NCI-H146 treated with DMSO at 0.1 percent for 48 hours (cell line): ENCODE data around the gene NUPR1.
"Not testable (repeated sequence)": the region's sequence is repeated elsewhere in the genome, so short reads cannot be mapped to it uniquely, and the experiment has no call there.

ENCODE experiments used
- DNase-seq: peaks from one replicate; lab custom pipeline; 2025; ENCODE audit not compliant: unreplicated experiment; lab: John Stamatoyannopoulos, UW

Gene NUPR1

DNA sequence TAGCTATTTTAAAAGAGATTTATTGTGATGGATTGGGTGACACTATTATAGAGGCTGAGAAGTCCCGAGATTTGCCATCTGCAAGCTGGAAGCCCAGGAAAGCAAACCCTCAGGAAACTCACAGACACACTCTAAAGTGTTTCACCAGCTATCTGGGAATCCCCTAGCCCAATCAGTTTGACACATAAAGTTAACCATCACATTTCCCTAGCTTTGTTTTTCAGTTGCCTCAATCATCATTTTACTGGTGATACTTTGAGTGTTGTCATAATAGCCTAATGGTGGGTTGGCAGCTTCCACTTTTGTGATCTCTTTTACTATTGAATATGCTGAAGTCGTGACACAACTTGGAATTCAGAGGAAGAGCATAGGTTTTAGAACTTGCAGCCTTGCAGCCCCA, 16.8 kb upstream of the NUPR1 start:
- DNase-seq = no peak

DNA sequence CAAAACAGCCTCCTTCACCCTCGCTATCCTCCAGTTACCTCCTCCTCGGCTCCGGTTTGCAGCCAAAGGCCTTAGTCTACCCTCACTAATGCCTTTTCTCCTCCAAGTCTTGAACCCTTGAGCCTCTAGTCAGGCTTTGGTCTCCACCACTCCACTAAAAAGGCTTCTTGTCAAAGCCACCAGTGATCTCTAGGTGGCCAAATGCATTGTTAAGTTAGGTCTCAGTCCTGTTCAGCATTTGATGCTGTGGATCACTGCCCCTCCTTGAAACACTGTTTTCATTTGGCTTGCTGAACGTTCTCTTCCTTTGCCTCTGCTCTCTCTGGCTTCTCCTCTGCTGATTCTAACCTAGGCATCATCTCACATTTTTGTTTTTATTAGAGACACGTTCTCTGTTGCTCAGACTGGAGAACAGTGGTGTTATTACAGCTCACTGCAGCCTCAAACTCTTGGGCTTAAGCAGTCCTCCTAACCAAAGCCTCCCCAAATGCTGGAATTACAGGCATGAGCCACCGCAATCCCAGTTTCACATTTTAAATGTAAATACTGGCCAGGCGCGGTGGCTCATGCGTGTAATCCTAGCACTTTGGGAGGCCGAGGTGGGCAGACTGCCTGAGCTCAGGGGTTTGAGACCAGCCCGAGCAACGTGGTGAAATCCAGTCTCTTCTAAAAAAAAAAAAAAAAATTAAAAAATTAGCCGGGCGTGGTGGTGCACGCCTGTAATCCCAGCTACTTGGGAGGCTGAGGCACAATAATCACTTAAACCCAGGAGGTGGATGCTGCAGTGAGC, 16.1 kb upstream of the NUPR1 start:
- DNase-seq = no peak

DNA sequence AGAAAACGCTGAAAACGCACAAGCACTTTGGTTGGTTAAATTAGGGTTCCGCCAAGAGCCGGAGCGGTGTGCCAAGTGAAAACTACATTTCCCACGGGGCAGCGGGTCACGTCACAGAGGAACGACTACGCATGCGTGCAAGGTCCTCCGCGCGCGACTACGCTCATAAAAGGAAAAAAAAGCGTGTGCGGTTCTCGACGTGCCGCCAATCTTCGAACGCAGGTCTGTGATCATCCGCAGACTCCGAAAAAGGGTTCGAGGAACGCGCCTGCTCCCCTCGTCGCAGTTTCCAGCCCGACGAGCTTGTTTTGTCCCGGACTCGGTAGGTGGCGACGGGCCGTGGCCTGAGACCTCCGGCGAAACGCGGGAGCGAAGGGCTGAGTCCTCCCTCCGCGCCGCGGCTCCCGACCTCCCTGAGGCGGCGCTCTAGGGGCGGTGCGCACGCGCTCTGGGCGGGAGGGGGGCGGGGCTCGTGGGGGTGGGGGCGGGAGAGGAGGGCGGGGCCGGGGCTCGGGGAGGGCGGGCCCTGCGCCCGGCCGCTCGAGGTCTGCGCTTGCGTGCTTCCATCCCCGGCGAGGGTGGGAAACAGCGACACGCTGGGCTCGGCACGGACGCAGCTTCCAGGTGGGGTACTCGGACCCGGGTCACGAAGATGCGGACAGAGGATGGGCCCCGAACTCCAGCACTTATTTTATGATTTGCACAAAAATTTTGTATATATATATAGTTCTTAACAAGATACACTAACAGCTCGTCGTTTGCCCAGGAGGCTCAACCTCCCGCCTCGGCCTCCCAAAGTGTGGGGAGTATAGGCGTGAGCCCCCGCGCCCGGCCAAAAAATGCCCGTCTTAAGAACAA, 15.2 kb upstream of the NUPR1 start, which contains the start of gene SGF29:
SGF29 (plus strand) TSS at position 145 of the 858 bp plus-strand sequence. CDS start 27,150 bp downstream, outside the sequence.
- DNase-seq = peak; percentile 93

DNA sequence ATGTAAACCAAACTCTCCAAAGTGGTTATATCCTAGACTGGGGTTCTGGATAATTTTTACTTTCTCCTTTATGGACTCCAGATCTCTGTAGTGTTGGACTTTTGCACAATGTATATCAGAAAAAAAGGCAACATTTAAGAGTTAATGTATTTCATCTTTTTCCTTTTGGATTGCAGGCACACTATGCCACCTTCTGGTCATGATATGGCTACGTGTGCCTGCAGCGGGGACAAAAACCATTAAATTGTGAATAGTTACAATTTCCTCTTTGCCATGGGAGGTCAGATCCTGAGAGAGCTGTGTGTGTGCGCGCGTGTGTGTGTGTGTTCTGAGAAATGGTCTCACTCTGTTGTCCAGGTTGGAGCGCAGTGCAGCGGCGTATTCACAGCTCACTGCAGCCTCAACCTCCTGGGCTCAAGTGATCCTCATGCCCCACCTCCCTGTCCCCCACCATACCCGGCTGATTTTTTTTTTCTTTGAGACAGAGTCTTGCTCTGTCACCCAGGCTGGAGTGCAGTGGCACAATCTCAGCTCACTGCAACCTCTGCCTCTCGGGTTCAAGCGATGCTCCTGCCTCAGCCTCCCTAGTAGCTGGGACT, 10.6 kb upstream of the NUPR1 start:
- peak; percentile 13 for DNase-seq

DNA sequence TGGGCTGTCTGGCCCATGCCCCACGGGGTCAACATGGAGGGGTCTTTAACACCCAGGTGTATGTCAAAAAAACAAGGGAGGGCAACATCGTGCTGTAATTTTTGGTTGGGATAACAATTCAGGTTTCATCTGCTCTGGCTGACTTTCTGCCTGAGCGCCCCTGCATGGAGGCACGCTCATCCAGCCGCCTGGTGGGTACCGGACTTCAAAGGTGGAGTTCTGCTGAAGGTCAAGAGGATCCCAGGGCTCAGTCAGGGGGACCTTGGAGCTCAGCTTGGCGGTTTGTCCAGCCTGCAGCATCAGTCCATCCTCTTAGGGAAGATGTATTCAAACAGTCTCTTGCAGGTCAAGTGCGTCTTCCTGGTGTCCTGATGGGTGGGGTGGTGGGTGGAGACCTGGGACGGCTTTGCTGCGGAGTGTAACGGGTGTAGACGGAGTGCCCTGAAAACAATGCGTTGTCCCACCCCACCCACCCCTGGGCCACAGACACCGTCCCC, 9.6 kb upstream of the NUPR1 start:
- no peak for DNase-seq

DNA sequence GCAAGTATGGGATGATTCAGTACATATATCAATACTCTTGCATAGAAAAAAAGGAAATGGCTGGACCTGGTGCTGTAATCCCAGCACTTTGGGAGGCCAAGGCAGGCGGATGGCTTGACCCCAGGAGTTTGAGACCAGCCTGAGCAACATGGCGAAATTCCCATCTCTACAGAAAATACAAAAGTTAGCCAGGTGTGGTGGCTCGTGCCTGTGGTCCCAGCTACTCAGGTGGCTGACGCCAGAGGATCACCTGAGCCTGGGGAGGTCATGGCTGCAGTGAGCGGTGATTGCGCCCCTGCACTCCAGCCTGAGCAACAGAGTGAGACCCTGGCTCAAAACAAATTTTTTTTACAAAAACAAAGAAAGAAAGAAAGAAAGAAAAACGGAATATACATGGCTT, 7.9 kb upstream of the NUPR1 start:
- no peak for DNase-seq

DNA sequence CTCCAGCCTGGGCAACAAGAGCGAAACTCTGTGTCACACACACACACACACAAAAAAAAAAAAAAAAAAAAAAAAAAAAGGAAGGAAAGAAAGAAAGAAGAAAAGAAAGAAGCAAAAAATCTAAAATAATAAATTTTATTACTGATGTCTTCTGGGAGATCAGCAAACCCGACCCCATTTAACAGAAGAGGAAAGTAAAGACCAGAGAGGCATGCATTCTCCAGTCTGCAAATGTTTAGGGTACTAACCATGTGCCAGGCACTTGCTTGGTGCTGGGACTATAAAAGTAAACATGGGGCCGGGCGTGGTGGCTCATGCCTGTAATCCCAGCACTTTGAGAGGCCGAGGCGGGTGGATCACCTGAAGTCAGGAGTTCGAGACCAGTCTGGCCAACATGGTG, 7.2 kb upstream of the NUPR1 start:
- DNase-seq = not testable (repeated sequence)

DNA sequence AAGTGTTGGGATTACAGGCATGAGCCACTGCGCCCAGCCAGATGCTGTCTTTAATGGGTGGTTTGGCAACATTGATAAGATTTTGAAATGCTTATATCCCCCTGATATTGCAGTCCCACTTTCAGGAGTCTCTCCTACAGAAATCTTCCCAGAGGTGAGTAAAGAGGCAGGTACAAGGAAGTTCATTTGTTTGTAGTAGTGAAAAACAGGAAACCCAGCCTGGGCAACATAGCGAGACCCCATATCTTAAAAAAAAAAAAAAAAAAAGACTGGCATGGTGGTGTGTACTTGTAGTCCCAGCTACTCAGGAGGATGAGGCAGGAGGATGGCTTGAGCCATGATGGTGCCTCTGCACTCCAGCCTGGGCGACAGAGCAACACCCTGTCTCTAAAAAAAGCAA, 6.2 kb upstream of the NUPR1 start:
- no peak for DNase-seq

DNA sequence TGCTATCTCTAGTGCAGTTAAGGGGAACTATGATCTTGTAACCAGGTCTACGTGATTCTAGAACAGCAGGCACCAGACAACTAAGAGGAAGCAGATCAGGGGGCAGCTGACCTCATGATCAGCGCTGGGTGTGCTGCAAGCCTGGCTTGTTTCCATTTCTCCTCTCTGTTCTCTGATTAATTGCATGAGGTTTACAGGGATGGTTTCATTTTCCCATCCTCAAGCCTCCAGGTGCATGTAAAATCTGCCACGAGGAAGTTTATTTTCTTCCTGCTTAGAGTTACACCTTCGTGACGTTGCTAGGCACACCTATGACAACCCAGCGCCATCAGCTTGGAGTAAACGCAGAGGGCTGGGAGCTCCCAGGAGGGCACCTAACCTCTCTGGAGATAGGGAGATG, 4.3 kb upstream of the NUPR1 start:
- no peak for DNase-seq

DNA sequence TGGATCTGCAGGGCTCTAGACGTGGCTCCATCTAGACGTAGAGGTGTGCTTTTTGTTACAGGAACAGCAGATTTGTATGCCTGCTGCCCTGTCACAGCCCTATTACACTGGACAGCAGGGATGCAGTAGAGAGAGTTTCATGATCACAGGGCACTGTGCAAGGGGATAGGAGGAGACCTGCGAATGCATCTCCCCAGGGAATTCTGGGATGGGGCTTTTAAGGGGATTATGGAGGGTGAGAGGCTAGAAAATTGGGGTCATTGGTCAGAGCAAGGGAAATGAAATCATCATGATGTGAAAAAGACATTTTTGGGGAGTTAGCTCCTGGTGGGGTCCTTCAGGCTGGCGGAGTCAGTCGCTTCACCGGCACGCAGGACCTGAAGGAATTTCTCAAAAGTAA, 3.9 kb upstream of the NUPR1 start:
- DNase-seq = no peak

DNA sequence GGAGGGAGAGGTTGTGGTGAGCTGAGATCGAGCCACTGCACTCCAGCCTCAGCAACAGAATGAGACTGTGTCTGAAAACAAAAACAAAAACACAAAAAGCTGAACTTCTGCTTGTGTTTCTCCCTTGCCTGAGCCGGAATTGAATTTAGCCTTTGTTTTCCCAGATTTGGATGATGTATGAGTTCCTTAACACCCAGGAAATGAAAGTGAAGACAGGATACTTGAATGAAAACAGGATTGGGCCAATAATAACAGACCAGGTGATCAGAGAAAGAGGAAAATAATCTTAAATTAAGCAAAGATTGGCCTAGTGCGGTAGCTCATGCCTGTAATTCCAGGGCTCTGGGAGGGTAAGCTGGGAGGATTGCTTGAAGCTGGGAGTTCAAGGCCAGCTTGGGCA, 1.6 kb upstream of the NUPR1 start:
- DNase-seq = no peak

DNA sequence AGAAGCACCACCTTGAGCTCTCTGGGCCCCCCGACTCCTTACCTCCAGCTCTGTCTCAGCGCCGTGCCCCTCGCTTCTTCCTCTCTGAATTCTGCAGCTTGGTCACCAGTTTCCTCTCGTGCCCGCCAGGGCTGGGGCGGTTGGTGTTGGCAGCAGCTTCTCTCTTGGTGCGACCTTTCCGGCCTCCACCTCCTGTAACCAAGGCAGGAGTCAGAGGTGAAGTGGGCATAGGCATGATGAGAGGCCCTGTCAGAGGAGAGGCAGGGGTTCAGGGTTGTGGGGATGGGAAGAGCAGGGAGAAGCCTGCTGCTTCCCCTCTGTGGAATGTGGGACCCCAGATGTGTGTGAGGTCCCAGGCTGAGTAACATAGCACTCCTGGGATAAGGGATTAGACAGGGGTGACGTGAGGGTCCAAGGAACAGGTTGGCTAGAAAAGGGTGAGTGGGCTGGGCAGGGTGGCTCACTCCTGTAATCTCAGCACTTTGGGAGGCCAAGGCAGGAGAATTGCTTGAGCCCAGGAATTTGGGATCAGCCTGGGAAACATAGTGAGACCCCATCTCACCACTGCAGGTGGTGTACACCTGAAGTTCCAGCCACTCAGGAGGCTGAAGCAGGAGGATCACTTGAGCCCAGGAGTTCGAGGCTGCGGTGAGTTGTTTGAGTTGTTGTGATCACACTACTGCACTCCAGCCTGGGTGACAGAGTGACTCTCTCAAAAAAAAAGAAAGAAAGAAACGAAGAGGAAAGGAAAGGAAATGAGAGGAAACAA, 626 bp downstream of the NUPR1 start:
- DNase-seq = no peak

DNA sequence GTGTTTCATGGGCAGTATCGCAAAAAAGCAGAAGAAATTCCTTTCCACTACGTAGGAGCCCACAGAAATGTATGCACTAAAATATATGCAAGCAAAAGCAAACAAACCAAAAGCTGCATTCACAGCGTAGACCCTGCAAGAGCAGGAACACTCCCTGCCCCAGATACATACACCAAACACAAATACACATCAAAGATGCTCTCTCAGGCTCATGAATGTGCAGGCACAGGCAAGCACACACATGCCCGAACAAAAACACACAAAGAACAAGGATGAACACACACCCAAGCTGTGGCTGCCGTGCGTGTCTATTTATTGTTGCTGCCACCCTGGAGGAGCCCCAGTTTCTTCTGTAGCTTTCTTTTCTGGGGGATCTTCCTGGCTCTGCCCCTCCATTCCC, 1.7 kb downstream of the NUPR1 start:
- no peak for DNase-seq

DNA sequence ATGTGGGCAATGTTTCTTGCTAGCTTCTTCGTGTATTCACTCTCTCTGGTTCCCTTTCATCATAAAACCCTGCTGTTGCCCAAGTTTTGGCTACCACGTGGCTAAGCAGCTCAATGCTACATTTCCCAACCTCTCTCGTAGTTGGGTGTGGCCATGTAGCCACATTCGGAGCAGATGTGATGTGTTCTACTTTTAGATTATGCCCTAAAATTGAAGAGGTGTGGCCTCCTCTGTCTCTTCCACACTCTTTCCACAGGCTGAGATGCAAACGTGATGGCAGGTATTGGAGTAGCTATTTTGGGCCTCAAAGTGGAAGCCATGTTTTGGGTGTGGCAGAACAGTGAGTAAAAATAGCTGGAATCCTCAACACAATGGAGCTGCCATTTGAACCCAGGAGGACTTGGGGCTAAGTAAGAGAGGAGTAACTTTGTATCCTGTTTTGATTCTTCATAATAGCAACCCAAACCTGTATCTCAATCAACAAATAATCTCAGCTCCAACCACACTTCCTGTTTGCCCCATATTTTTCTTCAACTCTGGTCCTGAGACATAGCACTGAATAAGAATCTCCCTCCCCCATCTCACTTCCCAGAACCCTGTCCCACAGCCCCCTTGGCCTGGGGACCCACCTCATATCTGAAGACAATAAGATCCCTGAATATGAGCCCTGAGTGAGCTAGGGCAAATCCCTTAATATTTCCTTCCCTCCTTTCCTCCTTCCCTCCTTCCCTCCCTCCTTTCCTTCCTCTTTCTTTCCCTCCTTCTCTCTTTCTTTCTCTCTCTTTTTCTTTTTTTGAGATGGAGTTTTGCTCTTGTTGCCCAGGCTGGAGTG, 4.0 kb downstream of the NUPR1 start:
- no peak for DNase-seq

DNA sequence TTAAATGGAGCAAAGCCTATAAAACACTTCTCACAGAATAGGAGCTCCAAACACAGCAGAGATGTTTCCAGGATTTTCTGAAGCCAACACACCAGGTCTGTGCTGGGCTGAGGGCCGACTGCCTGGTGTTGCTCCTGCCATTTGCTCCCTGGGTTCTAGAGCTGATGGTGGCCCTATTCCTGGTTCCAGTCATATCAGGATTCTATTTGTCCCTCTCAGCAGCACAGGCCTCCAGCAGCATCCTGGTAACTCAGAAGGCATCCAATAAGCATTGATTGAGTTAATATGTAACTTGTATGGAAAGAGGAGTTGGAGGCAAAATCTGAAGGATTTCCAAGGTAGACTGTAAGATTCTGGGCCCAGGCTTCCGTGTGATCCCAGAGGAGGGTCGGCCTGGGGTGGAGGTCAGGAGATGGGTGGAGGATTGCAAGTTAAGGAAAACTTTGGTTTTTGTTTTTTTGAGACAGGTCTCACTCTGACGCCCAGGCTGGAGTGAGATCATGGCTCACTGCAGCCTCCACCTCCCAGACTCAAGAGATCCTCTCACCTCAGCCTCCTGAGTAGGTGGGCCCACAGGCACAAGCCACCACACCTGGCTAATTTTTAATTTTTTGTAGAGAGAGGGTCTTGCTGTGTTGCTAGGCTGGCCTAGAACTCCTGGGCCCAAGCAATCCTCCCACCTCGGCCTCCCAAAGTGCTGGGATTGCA, 5.7 kb downstream of the NUPR1 start:
- no peak for DNase-seq

DNA sequence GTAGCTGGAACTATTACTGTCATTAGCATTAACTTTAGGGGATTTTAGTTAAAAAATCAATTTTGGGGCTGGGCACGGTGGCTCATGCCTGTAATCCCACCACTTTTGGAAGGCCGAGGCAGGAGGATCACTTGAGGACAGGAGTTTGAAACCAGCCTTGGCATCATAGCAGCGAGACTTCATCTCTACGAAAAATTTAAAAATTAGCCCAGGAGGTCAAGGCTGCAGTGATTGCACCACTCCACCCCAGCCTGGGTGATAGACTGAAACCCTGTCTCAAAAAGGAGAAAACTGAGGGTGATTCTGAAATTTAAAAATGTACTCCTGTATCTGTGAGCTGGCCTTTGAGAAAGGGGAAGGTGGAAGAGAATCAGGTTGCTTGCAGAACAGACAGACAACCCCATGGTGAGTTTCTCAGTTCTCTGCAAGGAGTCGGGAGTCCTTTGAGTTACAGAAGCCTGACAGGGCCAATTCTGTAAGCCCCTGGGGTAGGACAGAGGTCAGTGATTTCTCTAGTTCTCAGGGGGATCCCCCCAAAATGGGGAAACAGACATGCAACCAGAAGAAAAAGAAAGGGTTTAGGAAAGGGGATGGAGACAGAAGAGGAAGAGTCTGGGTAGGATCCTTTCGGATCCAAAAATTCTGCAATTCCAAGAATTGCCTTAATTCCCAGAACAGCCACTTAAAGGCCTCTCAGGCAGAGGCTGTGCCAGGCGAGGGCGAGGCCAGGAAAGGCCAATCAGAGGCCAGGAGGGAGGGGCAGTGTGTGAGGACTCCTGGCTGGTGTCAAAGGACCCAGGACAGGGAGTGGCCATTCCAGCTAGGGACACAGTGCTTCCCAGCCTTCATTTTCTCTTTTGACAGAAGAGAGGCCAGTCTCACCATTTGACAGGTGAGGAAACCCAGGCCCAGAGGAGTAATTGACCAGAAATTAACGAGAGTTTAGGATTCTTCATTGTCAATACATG, 6.7 kb downstream of the NUPR1 start:
- DNase-seq = no peak

DNA sequence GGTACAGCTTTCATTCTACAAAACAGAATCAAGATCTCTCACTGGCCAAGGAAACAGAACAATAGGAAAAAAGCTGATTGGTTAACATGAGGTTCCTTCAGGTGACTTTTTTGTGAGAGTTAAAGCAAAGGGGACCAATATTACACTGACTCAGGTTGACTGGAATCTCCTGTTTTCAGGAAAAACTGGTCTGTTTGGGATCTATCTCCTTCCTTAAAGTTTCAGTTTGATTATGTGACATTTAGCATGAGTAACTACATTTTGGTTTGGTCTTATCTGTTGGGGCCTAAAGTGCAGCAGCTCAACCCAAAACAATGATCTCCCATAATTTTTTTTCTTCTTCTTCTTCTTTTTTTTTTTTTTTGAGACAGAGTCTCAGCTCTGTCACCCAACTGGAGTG, 9.7 kb downstream of the NUPR1 start:
- no peak for DNase-seq

DNA sequence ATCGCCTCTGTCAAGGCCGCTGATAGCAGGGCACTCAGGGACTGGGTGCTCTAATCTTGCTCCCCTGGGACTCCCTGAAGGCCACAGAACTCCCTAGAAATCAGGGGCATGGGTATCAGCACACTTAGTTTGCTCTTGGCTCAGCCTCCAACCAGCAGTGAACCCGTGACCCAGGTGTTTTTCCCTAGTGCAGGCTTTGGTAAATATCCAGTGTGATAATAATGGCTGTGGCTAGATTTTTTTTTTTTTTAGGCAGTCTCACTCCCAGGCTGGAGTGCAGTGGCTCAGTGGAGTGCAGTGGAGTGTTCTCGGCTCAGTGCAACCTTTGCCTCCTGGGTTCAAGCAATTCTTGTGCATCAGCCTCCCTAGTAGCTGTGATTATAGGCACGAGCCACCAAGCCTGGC, 10.3 kb downstream of the NUPR1 start:
- no peak for DNase-seq
